ENCODE results near the gene FTO. TPM values are rescaled to one million over a fixed set of nuclear protein-coding genes. Genes with fewer than 3 reads are reported as not detected.
"Not testable (repeated sequence)": the region's sequence is repeated elsewhere in the genome, so short reads cannot be mapped to it uniquely, and the experiment has no call there.

The FTO gene
- polyA plus RNA-seq, 1 experiment = 135 TPM

GRCh38 chr16:53689636-53690035, 14.3 kb upstream of the FTO start:
- ChIA-PET POLR2A (no interaction called here), CTCF (no interaction called here)
- Histone ChIP-seq H3K27me3 (ENCODE audit: control insufficient read depth, insufficient read depth, low read length) (no peaks in the 10 kb centered on the region), H3K27ac (ENCODE audit: low read depth, low read length) (no peak overlapping the region), H3K4me3 (ENCODE audit: low read depth, low read length) (no peak overlapping the region), H3K9me3 (ENCODE audit: control insufficient read depth, insufficient read depth, low read length) (no peaks in the 10 kb centered on the region)
- no peak for DNase-seq (ENCODE audit: low read depth, low spot score)
- TF ChIP-seq CTCF (IDR thresholded peaks at IDR 0.05; ENCODE audit: low read depth, low read length) = no peak

GRCh38 chr16:53690771-53691170, 13.2 kb upstream of the FTO start:
- POLR2A ChIA-PET = interaction anchor here (0.7 to 0.8 kb wide), 2 partner anchors 34 to 1847 kb away, joined by 3 to 4 read pairs; no protein-coding TSS in a partner anchor
- Histone ChIP-seq H3K4me3 (ENCODE audit: low read depth, low read length) (no peak overlapping the region), H3K9me3 (ENCODE audit: control insufficient read depth, insufficient read depth, low read length) (no peaks in the 10 kb centered on the region), H3K27ac (ENCODE audit: low read depth, low read length) (no peak overlapping the region), H3K27me3 (ENCODE audit: control insufficient read depth, insufficient read depth, low read length) (no peaks in the 10 kb centered on the region)
- DNase-seq (ENCODE audit: low read depth, low spot score) = no peak
- no peak for TF ChIP-seq CTCF (IDR thresholded peaks at IDR 0.05; ENCODE audit: low read depth, low read length)
- CTCF ChIA-PET = interaction anchor here (0.7 kb wide), 1 partner anchor 157 kb away, joined by 10 read pairs; no protein-coding TSS in a partner anchor

- H3K9me3 ChIP-seq (ENCODE audit: control insufficient read depth, insufficient read depth, low read length) = peaks cover under 1% of the 10 kb centered on the region; the same call in 1 of the 2 replicates
- H3K27me3 ChIP-seq (ENCODE audit: control insufficient read depth, insufficient read depth, low read length) = no peaks in the 10 kb centered on the region
- no peak overlapping the region for H3K27ac ChIP-seq (ENCODE audit: low read depth, low read length)
- POLR2A ChIA-PET = no interaction called here
- no peak for TF ChIP-seq CTCF (IDR thresholded peaks at IDR 0.05; ENCODE audit: low read depth, low read length)
- CTCF ChIA-PET = no interaction called here
- DNase-seq (ENCODE audit: low read depth, low spot score) = no peak
- no peak overlapping the region for H3K4me3 ChIP-seq (ENCODE audit: low read depth, low read length)
These were observed 11.8 kb upstream of the FTO start for GRCh38 chr16:53692146-53692545.

GRCh38 chr16:53693320-53693719, 10.6 kb upstream of the FTO start:
- H3K4me3 ChIP-seq (ENCODE audit: low read depth, low read length) = no peak overlapping the region
- no peaks in the 10 kb centered on the region for H3K27me3 ChIP-seq (ENCODE audit: control insufficient read depth, insufficient read depth, low read length)
- no peak for TF ChIP-seq CTCF (IDR thresholded peaks at IDR 0.05; ENCODE audit: low read depth, low read length)
- ChIA-PET POLR2A (interaction anchor here (0.6 kb wide), 1 partner anchor 523 kb away, joined by 8 read pairs; no protein-coding TSS in a partner anchor), CTCF (interaction anchor here (1.0 kb wide), 1 partner anchor 15 kb away, joined by 3 read pairs; no protein-coding TSS in a partner anchor)
- peaks cover 4% of the 10 kb centered on the region; the same call in 1 of the 2 replicates for H3K9me3 ChIP-seq (ENCODE audit: control insufficient read depth, insufficient read depth, low read length)
- no peak for DNase-seq (ENCODE audit: low read depth, low spot score)
- H3K27ac ChIP-seq (ENCODE audit: low read depth, low read length) = no peak overlapping the region

- H3K27me3 ChIP-seq (ENCODE audit: control insufficient read depth, insufficient read depth, low read length) = no peaks in the 10 kb centered on the region
- ChIA-PET CTCF (no interaction called here), POLR2A (no interaction called here)
- no peak overlapping the region for H3K4me3 ChIP-seq (ENCODE audit: low read depth, low read length)
- no peak for TF ChIP-seq CTCF (IDR thresholded peaks at IDR 0.05; ENCODE audit: low read depth, low read length)
- peaks cover 4% of the 10 kb centered on the region; the same call in 1 of the 2 replicates for H3K9me3 ChIP-seq (ENCODE audit: control insufficient read depth, insufficient read depth, low read length)
- H3K27ac ChIP-seq (ENCODE audit: low read depth, low read length) = no peak overlapping the region
- DNase-seq (ENCODE audit: low read depth, low spot score) = peak; percentile 42
These were observed 8.9 kb upstream of the FTO start for GRCh38 chr16:53695070-53695469.

GRCh38 chr16:53698271-53698670, 5.7 kb upstream of the FTO start:
- H3K27me3 ChIP-seq (ENCODE audit: control insufficient read depth, insufficient read depth, low read length); POLR2A ChIA-PET; CTCF ChIA-PET; H3K9me3 ChIP-seq (ENCODE audit: control insufficient read depth, insufficient read depth, low read length); DNase-seq (ENCODE audit: low read depth, low spot score); H3K4me3 ChIP-seq (ENCODE audit: low read depth, low read length); H3K27ac ChIP-seq (ENCODE audit: low read depth, low read length): not testable (repeated sequence)

Data from AG04450 (cell line).